CD4-positive, alpha-beta T cell (primary cell): Measurements from ENCODE around the gene ARHGAP26. TPM values are rescaled to one million over a fixed set of nuclear protein-coding genes. Genes with fewer than 3 reads are reported as not detected.

ENCODE experiments used
- ATAC-seq: fragments of 200-7000 bp; cut with Tn5 transposase; one replicate; pipeline ENCODE4 v1.10.0; 2022; ENCODE audit warnings: mild to moderate bottlenecking; ENCODE audit not compliant: poor library complexity
- CTCF ChIA-PET: fragments of 350-600 bp; sonication (Branson Sonifier 250); formaldehyde crosslinking; loops from one replicate; lab custom pipeline; 2021; ENCODE audit warnings: antibody characterized with exemption, inconsistent platforms; lab: Charles Lee
- POLR2A ChIA-PET: fragments of 350-600 bp; sonication (Branson Sonifier 250); formaldehyde crosslinking; loops from one replicate; lab custom pipeline; 2021; ENCODE audit warnings: antibody characterized with exemption, inconsistent platforms; lab: Charles Lee
- DNase-seq, 14 experiments: peaks; one replicate each; pipeline ENCODE4 v3.0.0-alpha.2; 2013 to 2020; ENCODE audit warnings: mixed read lengths in 2 of 14
- H3K27ac ChIP-seq, 2 donors: one replicate each; pipeline versions ENCODE4 v1.5.1 to v1.7.0; 2013; ENCODE audit warnings: low read length in 2 of 2, low read depth in 1 of 2, mild to moderate bottlenecking in 1 of 2
- H3K27me3 ChIP-seq, 2 experiments: 1 replicate in 1 of 2; 2 replicates in 1 of 2; pipeline versions ENCODE4 v1.6.1 to v1.7.0; 2013; ENCODE audit warnings: low read length in 2 of 2, control low read depth in 1 of 2, mild to moderate bottlenecking in 1 of 2, moderate library complexity in 1 of 2; ENCODE audit not compliant: insufficient read depth in 2 of 2, control insufficient read depth in 1 of 2
- H3K36me3 ChIP-seq: one replicate; pipeline ENCODE4 v1.6.1; 2013; ENCODE audit warnings: low read length, control low read depth; ENCODE audit not compliant: insufficient read depth
- H3K4me1 ChIP-seq: one replicate; pipeline ENCODE4 v1.6.1; 2013; ENCODE audit warnings: low read length, control low read depth; ENCODE audit not compliant: insufficient read depth
- H3K4me3 ChIP-seq: one replicate; pipeline ENCODE4 v1.5.1; 2013; ENCODE audit warnings: mild to moderate bottlenecking, low read length, moderate library complexity
- H3K9me3 ChIP-seq, 2 experiments: 1 replicate in 1 of 2; 2 replicates in 1 of 2; pipeline versions ENCODE4 v1.6.1 to v1.7.0; 2013; ENCODE audit warnings: low read length in 2 of 2, mild to moderate bottlenecking in 2 of 2, control low read depth in 1 of 2, moderate library complexity in 1 of 2; ENCODE audit not compliant: control insufficient read depth in 1 of 2, insufficient read depth in 1 of 2
- H3K27ac Mint-ChIP-seq: one replicate; pipeline ENCODE4 v1.8.0; 2020; ENCODE audit warnings: mixed read lengths
- H3K27me3 Mint-ChIP-seq: one replicate; pipeline ENCODE4 v1.8.0; 2021; ENCODE audit warnings: mixed read lengths
- H3K36me3 Mint-ChIP-seq: one replicate; pipeline ENCODE4 v1.8.0; 2021; ENCODE audit warnings: low read depth, mixed read lengths
- H3K4me1 Mint-ChIP-seq: one replicate; pipeline ENCODE4 v1.8.0; 2021; ENCODE audit warnings: low read depth, mixed read lengths
- H3K4me3 Mint-ChIP-seq: one replicate; pipeline ENCODE4 v1.8.0; 2020; ENCODE audit warnings: mild to moderate bottlenecking, mixed read lengths
- H3K9me3 Mint-ChIP-seq: one replicate; pipeline ENCODE4 v1.8.0; 2020; ENCODE audit warnings: mixed read lengths
- intact Hi-C, 2 experiments: fragments of 100-400 bp; cut with DNase I in 1 of 2; cut with micrococcal nuclease in 1 of 2; formaldehyde crosslinking; loops; one replicate each; pipeline versions ENCODE4 v1.15.1 to v1.9.0; 2023 to 2025; cut with DNase I, micrococcal nuclease
- total RNA-seq, 174 experiments: library from RNA in 2 of 174; stranded (reverse) in 2 of 174; gene quantifications; one replicate each; pipeline ENCODE4 v1.2.3 and lab custom pipeline; 2021 to 2026
- TF ChIP-seq, protein P1 (sequence below): fragments of 200-600 bp; IDR thresholded peaks from one replicate; pipeline ENCODE4 v1.8.0; 2022; ENCODE audit warnings: antibody characterized with exemption, mild to moderate bottlenecking

The ARHGAP26 gene
- total RNA-seq, 2 experiments from 2014 or later, result 24.9 to 27.3 TPM

DNA sequence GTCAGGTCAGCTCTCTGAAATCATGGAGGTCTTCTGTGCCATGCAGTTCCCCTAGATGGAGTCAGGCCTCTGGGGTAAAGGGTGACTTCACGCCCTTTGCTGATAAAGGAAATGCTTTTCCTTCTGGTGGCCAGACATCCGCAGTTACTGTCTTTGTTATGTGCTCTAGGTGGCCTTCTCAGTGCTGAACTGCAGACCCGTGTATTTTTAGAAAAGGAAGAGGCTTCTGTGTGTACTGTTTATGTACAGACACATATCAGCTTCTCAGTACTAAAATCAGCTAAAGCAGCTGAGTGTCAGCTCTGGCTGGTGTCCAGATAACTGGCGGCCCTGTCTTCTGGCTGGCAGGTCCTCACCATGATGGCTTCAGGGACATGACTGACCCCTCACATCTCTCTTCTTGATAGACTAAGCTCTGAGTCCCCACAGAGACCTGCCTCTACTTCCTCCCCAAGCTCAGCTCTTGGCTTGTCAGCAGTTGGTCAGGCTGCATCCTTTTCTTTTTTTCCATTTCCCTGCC lies 75.3 kb downstream of the ARHGAP26 start:
- Histone ChIP-seq H3K4me3 (no peak overlapping the region), H3K27ac (peak overlapping the region in 1 of 2 donors; percentile 14), H3K36me3 (no peaks in the 10 kb centered on the region), H3K4me1 (peaks cover 20% of the 10 kb centered on the region), H3K9me3 (no peaks in the 10 kb centered on the region), H3K27me3 (no peaks in the 10 kb centered on the region)
- Mint-ChIP-seq H3K9me3 (no peaks in the 10 kb centered on the region), H3K4me3 (peak overlapping the region; percentile 1), H3K36me3 (no peaks in the 10 kb centered on the region), H3K27me3 (no peaks in the 10 kb centered on the region), H3K4me1 (peaks cover 61% of the 10 kb centered on the region), H3K27ac (peak overlapping the region; percentile 62)
- TF ChIP-seq, protein P1, sequence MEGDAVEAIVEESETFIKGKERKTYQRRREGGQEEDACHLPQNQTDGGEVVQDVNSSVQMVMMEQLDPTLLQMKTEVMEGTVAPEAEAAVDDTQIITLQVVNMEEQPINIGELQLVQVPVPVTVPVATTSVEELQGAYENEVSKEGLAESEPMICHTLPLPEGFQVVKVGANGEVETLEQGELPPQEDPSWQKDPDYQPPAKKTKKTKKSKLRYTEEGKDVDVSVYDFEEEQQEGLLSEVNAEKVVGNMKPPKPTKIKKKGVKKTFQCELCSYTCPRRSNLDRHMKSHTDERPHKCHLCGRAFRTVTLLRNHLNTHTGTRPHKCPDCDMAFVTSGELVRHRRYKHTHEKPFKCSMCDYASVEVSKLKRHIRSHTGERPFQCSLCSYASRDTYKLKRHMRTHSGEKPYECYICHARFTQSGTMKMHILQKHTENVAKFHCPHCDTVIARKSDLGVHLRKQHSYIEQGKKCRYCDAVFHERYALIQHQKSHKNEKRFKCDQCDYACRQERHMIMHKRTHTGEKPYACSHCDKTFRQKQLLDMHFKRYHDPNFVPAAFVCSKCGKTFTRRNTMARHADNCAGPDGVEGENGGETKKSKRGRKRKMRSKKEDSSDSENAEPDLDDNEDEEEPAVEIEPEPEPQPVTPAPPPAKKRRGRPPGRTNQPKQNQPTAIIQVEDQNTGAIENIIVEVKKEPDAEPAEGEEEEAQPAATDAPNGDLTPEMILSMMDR, result no peak
- POLR2A ChIA-PET, result interaction anchor here (1.3 to 3.1 kb wide), 2 partner anchors 47 to 76 kb away, joined by 3 to 12 read pairs; partner anchors contain the start of gene ARHGAP26
- CTCF ChIA-PET, result interaction anchor here (0.9 kb wide), 1 partner anchor 132 kb away, joined by 3 read pairs; no protein-coding TSS in a partner anchor
- DNase-seq, result peak in 2 of 14 experiments; percentile 17 to 38
- intact Hi-C loops, result no loop called here
- no peak for ATAC-seq

DNA sequence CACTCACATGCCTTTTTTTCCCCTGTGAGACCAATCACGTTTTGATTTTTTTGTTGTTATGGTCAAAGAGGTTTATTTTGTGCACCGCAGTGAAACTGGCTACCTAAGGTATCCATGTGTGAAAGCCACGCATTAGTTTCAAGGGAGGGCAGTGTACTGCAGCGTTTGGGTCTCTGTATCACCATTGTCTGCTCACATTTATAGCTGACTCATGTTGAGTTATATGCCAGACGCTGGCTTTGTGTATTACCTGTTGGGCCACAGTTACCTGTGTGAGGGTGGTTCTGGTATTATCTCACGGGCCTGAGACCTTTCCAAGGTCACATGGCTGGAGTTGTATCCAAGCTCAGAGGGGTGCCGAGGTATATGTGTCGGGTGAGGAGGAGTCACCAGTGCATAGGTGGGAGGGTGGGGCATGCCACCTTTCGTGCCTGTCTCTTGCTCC lies 75.8 kb downstream of the ARHGAP26 start:
- H3K4me1 ChIP-seq, result peaks cover 20% of the 10 kb centered on the region
- no peak overlapping the region for H3K27ac ChIP-seq
- no peaks in the 10 kb centered on the region for H3K9me3 ChIP-seq
- H3K4me3 ChIP-seq, result no peak overlapping the region
- no peaks in the 10 kb centered on the region for H3K27me3 Mint-ChIP-seq
- POLR2A ChIA-PET, result interaction anchor here (1.3 to 3.1 kb wide), 2 partner anchors 48 to 76 kb away, joined by 3 to 12 read pairs; partner anchors contain the start of gene ARHGAP26
- ATAC-seq, result no peak
- peak overlapping the region; percentile 62 for H3K27ac Mint-ChIP-seq
- no peaks in the 10 kb centered on the region for H3K36me3 Mint-ChIP-seq
- intact Hi-C loops, result no loop called here
- H3K4me3 Mint-ChIP-seq, result no peak overlapping the region
- H3K27me3 ChIP-seq, result no peaks in the 10 kb centered on the region
- DNase-seq, result no peak
- TF ChIP-seq, protein P1, result no peak
- no peaks in the 10 kb centered on the region for H3K36me3 ChIP-seq
- H3K9me3 Mint-ChIP-seq, result no peaks in the 10 kb centered on the region
- CTCF ChIA-PET, result no interaction called here
- H3K4me1 Mint-ChIP-seq, result peaks cover 56% of the 10 kb centered on the region

GRCh38 chr5:142846406-142846805 lies 76.2 kb downstream of the ARHGAP26 start:
- Mint-ChIP-seq H3K27me3 (no peaks in the 10 kb centered on the region), H3K27ac (peak overlapping the region; percentile 62), H3K36me3 (no peaks in the 10 kb centered on the region), H3K9me3 (no peaks in the 10 kb centered on the region), H3K4me3 (no peak overlapping the region), H3K4me1 (peaks cover 54% of the 10 kb centered on the region)
- TF ChIP-seq, protein P1, result no peak
- ChIA-PET CTCF (no interaction called here), POLR2A (interaction anchor here (3.1 kb wide), 1 partner anchor 77 kb away, joined by 12 read pairs; the partner anchor contains the start of gene ARHGAP26)
- peak in 2 of 14 experiments; percentile 33 to 38 for DNase-seq
- H3K27me3 ChIP-seq, result no peaks in the 10 kb centered on the region
- H3K4me3 ChIP-seq, result no peak overlapping the region
- ATAC-seq, result no peak
- H3K27ac ChIP-seq, result no peak overlapping the region
- peaks cover 20% of the 10 kb centered on the region for H3K4me1 ChIP-seq
- no peaks in the 10 kb centered on the region for H3K36me3 ChIP-seq
- intact Hi-C loops, result no loop called here
- no peaks in the 10 kb centered on the region for H3K9me3 ChIP-seq
